OCI-LY7 (cell line): Measurements from ENCODE around the gene HARBI1. TPM values are rescaled to one million over a fixed set of nuclear protein-coding genes. Genes with fewer than 3 reads are reported as not detected.

Experiments used
- BruUV-seq: library from RNA; stranded (reverse); fragments of 400-500 nt; replicated peaks from 2 replicates; lab custom pipeline; 2021; lab: Mats Ljungman, UMichigan
- CTCF ChIA-PET: fragments of 300-600 bp; sonication (Branson Sonifier 250); formaldehyde crosslinking; loops from one replicate; lab custom pipeline; 2022; ENCODE audit warnings: antibody characterized with exemption; ENCODE audit not compliant: unreplicated experiment; lab: Charles Lee
- POLR2A ChIA-PET: fragments of 300-600 bp; sonication (Branson Sonifier 250); formaldehyde crosslinking; loops from one replicate; lab custom pipeline; 2022; ENCODE audit warnings: antibody characterized with exemption; lab: Charles Lee
- DNase-seq: peaks from one replicate; pipeline ENCODE4 v3.0.0-alpha.2; 2015; ENCODE audit warnings: low spot score
- H2AFZ ChIP-seq: fragments of 200-600 bp; sonication (generic), shearing (Covaris generic); 2 replicates; pipeline ENCODE4 v1.6.1; 2014; ENCODE audit warnings: mild to moderate bottlenecking, antibody characterized with exemption, low read length, moderate library complexity
- H3K27ac ChIP-seq: fragments of 200-600 bp; sonication (generic); 2 replicates; pipeline ENCODE4 v1.5.1; 2014; ENCODE audit warnings: mixed run types, low read depth, mild to moderate bottlenecking, moderate library complexity, low read length, inconsistent platforms; ENCODE audit not compliant: poor library complexity, severe bottlenecking
- H3K36me3 ChIP-seq: fragments of 200-600 bp; sonication (generic); 2 replicates; pipeline ENCODE4 v1.6.1; 2014; ENCODE audit warnings: mild to moderate bottlenecking, antibody characterized with exemption, low read length, moderate library complexity, mixed read lengths; ENCODE audit not compliant: insufficient read depth
- H3K4me1 ChIP-seq: fragments of 200-600 bp; sonication (generic); 2 replicates; pipeline ENCODE4 v1.5.1; 2014; ENCODE audit warnings: mild to moderate bottlenecking, low read length; ENCODE audit not compliant: insufficient read depth, poor library complexity, severe bottlenecking
- H3K4me2 ChIP-seq: fragments of 200-600 bp; sonication (generic); 2 replicates; pipeline ENCODE4 v1.6.1; 2014; ENCODE audit warnings: mild to moderate bottlenecking, low read length
- H3K4me3 ChIP-seq: fragments of 200-600 bp; sonication (generic); 2 replicates; pipeline ENCODE4 v1.5.1; 2014; ENCODE audit warnings: mild to moderate bottlenecking, low read depth, low read length; ENCODE audit not compliant: poor library complexity, severe bottlenecking
- H3K79me2 ChIP-seq: fragments of 200-600 bp; sonication (generic); 2 replicates; pipeline ENCODE4 v1.6.1; 2016; ENCODE audit warnings: low read depth, mild to moderate bottlenecking, low read length, moderate library complexity, mixed read lengths; ENCODE audit not compliant: insufficient read depth
- H3K9me2 ChIP-seq: fragments of 200-600 bp; sonication (generic); 2 replicates; pipeline ENCODE4 v1.6.1; 2016; ENCODE audit warnings: mild to moderate bottlenecking, low read length, mixed read lengths; ENCODE audit not compliant: insufficient read depth
- H3K9me3 ChIP-seq: fragments of 200-600 bp; sonication (generic); 2 replicates; pipeline ENCODE4 v1.6.1; 2014; ENCODE audit warnings: mild to moderate bottlenecking, mixed run types, low read length, mixed read lengths
- H4K20me1 ChIP-seq: fragments of 200-600 bp; sonication (generic); 2 replicates; pipeline ENCODE4 v1.6.1; 2014; ENCODE audit warnings: mild to moderate bottlenecking, antibody characterized with exemption, low read length, moderate library complexity, mixed read lengths; ENCODE audit not compliant: insufficient read depth
- EZH2phosphoT487 ChIP-seq: fragments of 200-600 bp; sonication (generic); IDR thresholded peaks from 2 replicates; pipeline ENCODE4 v1.6.1; 2018; ENCODE audit warnings: low read depth, borderline replicate concordance, mild to moderate bottlenecking, mixed run types, antibody characterized with exemption, low read length, moderate library complexity, mixed read lengths
- intact Hi-C: fragments of 100-400 bp; cut with micrococcal nuclease; formaldehyde crosslinking; loops from one replicate; pipeline ENCODE4 v1.10.0; 2022; ENCODE audit not compliant: unreplicated experiment
- total RNA-seq, 2 experiments: library from RNA; depleted of rRNA in 1 of 2; stranded (reverse); fragments of >200 nt in 1 of 2; shearing (Covaris generic) in 1 of 2; gene quantifications; 2 replicates each; pipeline ENCODE4 v1.2.3, GENCODE V29; 2014 to 2022
- TF ChIP-seq, protein P1 (sequence below): fragments of 200-600 bp; sonication (generic); conservative IDR thresholded peaks from 2 replicates; pipeline ENCODE4 v1.5.1; 2014; ENCODE audit warnings: mild to moderate bottlenecking, antibody characterized with exemption, low read length, moderate library complexity, mixed read lengths

Gene HARBI1
- total RNA-seq, 2 experiments from 2014 or later, result 4.8 to 8.4 TPM

DNA sequence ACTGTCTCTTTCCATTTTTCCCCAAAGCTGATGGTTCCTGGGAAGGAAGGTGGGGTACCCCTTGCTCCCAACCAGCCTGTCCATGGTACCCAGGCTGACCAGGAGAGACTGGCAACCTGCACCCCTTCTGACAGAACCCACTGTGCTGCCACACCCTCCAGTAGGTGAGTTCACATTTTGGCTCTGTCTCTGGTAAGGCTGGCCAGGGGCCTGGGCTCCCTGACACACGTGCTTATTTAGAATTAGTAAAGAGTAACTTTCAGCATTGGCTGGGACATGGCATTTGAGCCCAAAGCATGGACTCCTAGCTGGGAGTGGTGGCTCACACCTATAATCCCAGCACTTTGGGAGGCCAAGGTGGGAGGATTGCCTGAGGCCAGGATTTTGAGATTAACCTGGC is 48.3 kb upstream of the HARBI1 start:
- TF ChIP-seq, protein P1, sequence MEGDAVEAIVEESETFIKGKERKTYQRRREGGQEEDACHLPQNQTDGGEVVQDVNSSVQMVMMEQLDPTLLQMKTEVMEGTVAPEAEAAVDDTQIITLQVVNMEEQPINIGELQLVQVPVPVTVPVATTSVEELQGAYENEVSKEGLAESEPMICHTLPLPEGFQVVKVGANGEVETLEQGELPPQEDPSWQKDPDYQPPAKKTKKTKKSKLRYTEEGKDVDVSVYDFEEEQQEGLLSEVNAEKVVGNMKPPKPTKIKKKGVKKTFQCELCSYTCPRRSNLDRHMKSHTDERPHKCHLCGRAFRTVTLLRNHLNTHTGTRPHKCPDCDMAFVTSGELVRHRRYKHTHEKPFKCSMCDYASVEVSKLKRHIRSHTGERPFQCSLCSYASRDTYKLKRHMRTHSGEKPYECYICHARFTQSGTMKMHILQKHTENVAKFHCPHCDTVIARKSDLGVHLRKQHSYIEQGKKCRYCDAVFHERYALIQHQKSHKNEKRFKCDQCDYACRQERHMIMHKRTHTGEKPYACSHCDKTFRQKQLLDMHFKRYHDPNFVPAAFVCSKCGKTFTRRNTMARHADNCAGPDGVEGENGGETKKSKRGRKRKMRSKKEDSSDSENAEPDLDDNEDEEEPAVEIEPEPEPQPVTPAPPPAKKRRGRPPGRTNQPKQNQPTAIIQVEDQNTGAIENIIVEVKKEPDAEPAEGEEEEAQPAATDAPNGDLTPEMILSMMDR, result no peak
- TF ChIP-seq EZH2phosphoT487, result no peak
- Histone ChIP-seq H3K9me3 (no peaks in the 10 kb centered on the region), H3K4me3 (no peak overlapping the region), H3K4me2 (no peak overlapping the region), H3K27ac (no peak overlapping the region), H3K4me1 (no peaks in the 10 kb centered on the region), H3K79me2 (no peaks in the 10 kb centered on the region), H3K9me2 (no peaks in the 10 kb centered on the region), H3K36me3 (peaks cover 59% of the 10 kb centered on the region), H2AFZ (no peak overlapping the region), H4K20me1 (no peaks in the 10 kb centered on the region)
- no peak for DNase-seq
- CTCF ChIA-PET, result no interaction called here
- intact Hi-C loops, result no loop called here
- POLR2A ChIA-PET, result no interaction called here
- no TSS peak for BruUV-seq

DNA sequence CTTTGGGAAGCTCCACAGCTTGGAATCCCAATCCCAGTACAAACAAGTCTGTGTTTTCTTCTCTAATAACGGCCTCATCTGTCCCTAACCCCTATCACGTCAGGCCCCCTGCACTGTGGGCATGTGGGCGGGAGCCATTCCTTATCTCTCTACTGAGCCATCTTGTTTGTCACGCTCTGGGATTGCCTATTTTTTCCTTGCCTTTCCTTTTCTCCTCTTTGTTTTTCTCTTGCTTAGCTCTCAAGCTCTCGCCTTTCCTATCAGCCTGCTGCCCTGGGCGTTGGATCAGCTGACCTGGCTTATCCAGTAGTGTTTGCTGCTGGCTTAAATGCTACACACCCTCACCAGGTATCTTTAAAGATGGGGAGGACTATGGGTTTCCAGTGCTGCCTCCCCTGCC is 47.6 kb upstream of the HARBI1 start:
- CTCF ChIA-PET, result no interaction called here

DNA sequence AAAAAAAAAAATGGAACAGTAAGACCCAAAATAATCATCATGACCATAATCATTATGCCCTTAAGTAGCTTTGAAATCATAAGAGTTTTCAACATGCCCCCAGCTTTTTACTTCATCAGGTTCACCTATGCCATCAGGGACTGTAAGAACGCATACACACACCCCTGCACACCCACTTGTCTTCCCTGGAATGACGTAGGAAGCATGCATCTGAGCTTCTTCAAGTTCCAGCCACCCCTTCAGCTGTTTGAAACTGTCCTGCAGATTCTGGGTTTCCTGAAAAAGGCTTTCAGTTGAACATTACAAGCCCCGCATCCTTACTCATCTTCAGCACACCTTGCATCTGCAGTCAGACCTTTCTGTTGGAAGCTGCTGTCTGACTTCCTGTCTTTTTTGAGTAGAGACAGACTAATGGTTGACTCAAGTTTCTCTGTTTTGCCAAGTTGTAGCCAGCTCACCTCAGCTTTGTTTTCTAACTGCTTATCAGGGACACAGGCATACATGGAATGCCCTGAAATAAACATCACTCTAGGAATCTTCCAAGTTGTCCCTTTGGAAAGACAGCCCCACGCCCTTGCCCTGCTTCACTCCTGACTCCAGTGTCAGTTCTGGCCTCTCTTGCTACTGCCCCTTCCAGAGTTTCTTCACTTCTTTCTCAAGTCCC is 46.4 kb upstream of the HARBI1 start:
- BruUV-seq, result no TSS peak

More for the DNA sequence above, 47.6 kb upstream of the HARBI1 start:
- Histone ChIP-seq H3K9me2 (no peaks in the 10 kb centered on the region), H3K4me3 (no peak overlapping the region), H3K4me2 (no peak overlapping the region), H3K4me1 (no peaks in the 10 kb centered on the region), H4K20me1 (no peaks in the 10 kb centered on the region), H3K9me3 (no peaks in the 10 kb centered on the region), H2AFZ (no peak overlapping the region), H3K36me3 (peaks cover 58% of the 10 kb centered on the region), H3K27ac (no peak overlapping the region), H3K79me2 (no peaks in the 10 kb centered on the region)
- intact Hi-C loops, result no loop called here
- no peak for DNase-seq
- TF ChIP-seq EZH2phosphoT487, result no peak
- TF ChIP-seq, protein P1, result no peak
- no TSS peak for BruUV-seq
- POLR2A ChIA-PET, result no interaction called here

More for the DNA sequence above, 46.4 kb upstream of the HARBI1 start:
- Histone ChIP-seq H3K79me2 (no peaks in the 10 kb centered on the region), H2AFZ (no peak overlapping the region), H3K4me3 (no peak overlapping the region), H3K27ac (no peak overlapping the region), H3K4me1 (no peaks in the 10 kb centered on the region), H3K9me2 (no peaks in the 10 kb centered on the region), H4K20me1 (no peaks in the 10 kb centered on the region), H3K4me2 (no peak overlapping the region), H3K36me3 (peaks cover 58% of the 10 kb centered on the region), H3K9me3 (no peaks in the 10 kb centered on the region)
- ChIA-PET CTCF (no interaction called here), POLR2A (interaction anchor here (0.7 to 1.0 kb wide), 2 partner anchors 22 to 45 kb away, joined by 3 to 4 read pairs; no protein-coding TSS in a partner anchor)
- no peak for DNase-seq
- intact Hi-C loops, result no loop called here
- TF ChIP-seq EZH2phosphoT487, result no peak
- TF ChIP-seq, protein P1, result no peak
